ENCODE measurements around the gene LMO1.

LMO1 gene

GRCh38 chr11:8242499-8243280, 21.0 kb downstream of the LMO1 start:
- DNase-seq (ENCODE audit: low spot score): no peak

GRCh38 chr11:8242118-8242475, 21.6 kb downstream of the LMO1 start:
- no peak for DNase-seq (ENCODE audit: low spot score)

GRCh38 chr11:8241373-8242117, 22.1 kb downstream of the LMO1 start:
- no peak for DNase-seq (ENCODE audit: low spot score)

- DNase-seq (ENCODE audit: low spot score): no peak
Measured at GRCh38 chr11:8239536-8240228, 24.0 kb downstream of the LMO1 start.

- DNase-seq (ENCODE audit: low spot score): no peak
Measured at GRCh38 chr11:8239040-8239439, 24.6 kb downstream of the LMO1 start.

DNA sequence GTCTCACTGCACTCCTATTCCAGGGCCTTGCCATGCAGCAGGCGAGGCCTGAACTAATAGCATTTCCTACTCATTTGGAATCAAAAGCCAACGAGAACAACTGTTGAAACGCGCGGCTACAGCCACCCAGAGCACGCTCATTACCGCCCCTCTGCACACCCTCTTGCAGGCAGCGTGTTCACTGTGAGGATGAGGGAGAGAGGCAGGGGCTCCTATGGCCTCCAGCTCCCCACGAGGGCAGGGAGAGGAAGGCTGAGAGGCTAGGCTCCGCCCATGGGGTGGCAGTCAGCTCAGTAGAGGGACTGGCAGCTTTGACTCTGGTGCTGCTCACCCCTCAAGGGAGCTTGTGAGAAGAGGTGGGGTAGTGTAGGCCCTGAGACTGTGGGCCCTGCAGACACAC, 26.2 kb downstream of the LMO1 start:
- no peak for DNase-seq (ENCODE audit: low spot score)

GRCh38 chr11:8235925-8236324, 27.8 kb downstream of the LMO1 start:
- no peak for DNase-seq (ENCODE audit: low spot score)

DNA sequence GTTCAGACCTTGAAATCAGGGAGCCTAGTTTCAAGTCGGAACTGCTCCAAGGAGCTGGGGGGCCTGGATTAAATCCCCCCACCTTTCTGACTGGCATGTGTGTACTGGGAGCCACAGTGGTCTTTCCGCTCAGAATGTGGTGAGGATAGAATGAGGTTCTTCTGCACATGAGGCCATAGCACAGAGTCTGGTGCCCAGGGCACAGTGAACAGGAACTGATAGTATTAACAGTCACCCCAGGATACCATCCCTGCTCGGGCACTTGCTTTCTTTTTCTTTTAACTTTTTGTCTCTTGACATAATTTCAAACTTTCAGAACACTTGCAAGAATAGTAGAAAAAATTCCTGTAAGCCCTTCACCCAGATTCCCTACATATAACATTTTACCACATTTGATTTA, 28.8 kb downstream of the LMO1 start:
- DNase-seq (ENCODE audit: low spot score): no peak

- DNase-seq (ENCODE audit: low spot score): no peak
Measured at GRCh38 chr11:8234425-8234821, 29.3 kb downstream of the LMO1 start.

- no peak for DNase-seq (ENCODE audit: low spot score)
Measured at GRCh38 chr11:8233691-8234424, 29.8 kb downstream of the LMO1 start.

DNA sequence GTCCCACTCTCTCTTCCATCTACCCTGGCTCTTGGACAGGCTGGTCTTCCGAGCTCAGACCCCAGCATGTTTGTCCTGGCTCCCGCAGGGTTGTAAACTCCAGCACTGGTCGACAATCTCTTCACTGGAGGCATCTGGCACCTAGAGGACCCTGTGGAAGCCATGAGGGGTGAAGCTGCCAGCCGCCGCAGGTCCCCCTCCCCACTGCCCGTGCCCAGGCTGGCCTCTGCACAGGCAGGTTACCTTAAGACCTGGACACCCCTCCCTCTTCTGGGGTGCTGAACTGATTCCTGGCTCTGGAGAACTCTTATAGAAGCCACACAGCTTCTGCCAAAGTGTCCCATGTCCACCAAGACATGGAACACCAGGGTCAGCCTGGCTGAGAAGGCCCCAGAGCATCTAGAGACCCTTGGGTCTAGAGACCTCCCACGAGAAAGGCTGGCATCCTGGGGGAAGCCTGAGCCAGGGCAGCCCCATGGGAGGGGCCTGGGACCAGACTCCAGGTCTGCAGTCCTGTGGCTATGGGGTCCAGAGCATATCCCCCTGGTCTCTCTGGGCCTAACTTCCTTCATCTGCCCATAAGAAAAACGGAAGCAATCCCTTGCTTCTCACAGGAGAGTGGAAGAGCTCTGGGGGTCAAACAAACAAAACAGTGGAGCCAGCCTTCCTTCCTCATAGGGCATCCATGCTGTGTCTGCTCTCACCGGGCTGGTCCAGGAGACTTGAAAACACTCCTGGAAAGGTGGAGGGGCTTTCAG, 30.6 kb downstream of the LMO1 start:
- DNase-seq (ENCODE audit: low spot score): no peak

GRCh38 chr11:8232414-8232813, 31.3 kb downstream of the LMO1 start:
- DNase-seq (ENCODE audit: low spot score): no peak

DNA sequence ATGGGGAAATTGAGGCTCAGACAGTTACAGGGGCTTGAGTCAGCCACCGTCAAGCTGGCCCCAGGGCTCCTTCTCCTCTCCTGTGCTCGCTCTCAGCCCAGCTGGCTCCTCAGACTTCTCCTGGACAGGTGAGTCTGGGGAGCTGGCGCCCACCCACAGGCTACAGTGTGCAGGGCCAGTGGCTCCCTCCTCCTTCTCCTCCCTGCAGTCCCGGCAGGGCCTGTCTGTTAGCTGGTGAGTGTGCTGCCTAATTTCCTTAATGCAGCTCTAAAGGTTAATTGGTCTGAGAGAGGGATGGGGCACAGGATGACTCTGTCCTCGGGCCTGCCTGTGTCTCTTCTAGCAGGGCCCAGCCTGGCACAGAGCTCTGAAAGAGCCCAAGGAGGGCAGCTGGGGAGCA, 31.7 kb downstream of the LMO1 start:
- no peak for DNase-seq (ENCODE audit: low spot score)

DNA sequence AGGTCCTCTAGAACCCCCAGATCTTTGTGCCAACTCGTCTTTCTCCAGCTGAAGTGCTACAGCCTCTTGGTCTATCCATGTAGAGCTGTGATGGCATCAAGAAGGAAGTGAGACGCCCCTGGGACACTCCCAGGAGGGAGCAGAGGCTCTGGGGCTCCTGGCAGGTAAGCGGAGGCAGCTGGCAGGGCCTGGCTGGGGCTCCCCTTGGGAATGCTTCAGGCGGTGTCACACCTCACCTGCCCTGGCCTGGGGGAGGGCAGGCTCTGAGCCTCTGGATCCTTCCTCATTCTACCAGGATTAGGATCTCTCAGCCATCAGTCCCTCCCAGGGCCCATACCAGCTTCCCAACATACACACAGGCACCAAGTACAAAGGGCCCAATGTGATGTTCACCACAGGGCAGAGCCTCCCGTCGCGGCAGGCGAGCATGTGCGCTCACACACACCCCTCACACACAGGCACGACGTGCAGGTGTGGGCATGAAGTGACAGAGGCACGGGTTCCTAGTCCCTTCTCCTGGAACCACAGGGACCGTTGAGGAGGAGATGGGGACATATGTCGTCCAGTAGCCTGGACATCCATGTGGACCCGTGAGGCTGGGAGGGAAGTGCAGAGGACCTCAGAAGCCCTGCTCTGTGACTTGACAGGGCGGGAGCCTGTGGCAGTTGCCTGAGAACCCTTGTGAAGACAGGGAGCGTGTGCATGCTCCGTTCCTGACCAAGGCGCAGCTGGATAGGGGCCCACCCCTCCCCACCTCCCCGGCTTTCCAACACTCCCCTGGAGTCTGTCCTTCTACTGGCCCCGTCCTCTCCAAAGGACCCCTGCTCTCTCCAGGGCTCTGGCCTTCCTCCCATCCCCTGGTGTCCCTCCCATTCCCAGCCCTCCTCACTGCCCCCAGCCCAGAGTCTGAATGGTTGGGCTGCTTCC, 32.5 kb downstream of the LMO1 start:
- DNase-seq (ENCODE audit: low spot score): no peak

DNA sequence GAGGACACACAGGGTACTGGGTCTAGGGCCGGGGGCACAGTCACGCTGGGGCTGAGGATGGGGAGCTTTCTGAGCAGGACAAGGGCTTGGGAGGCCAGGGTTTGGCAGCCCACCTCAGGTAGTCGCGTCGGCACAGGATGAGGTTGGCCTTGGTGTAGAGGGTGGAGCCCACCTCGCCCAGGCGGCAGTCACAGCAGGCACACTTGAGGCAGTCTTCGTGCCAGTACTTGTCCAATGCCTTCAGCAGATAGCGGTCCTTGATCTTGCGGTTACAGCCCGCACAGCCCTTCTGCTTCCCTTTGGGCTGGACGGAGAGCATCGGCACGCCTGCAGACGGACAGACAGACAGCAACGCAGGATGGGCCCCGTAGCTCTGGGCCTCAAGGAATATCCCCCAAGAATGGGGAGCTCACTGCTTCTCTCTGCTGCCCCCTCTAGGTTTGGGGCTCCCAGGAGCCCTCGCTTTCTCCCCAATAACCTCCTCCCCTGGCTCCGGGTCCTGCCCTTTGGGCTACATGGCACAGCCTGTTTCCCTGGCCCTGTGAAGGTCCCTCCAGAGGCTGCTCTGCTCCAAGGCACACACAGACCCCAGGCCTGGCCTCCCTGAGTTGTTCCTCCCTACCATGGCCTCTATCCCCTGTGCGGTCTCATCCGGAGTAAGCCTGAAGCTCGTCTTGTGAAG, 33.4 kb downstream of the LMO1 start:
- no peak for DNase-seq (ENCODE audit: low spot score)

GRCh38 chr11:8229299-8230177, 34.1 kb downstream of the LMO1 start:
- DNase-seq (ENCODE audit: low spot score): no peak

- peak; percentile 77 for DNase-seq (ENCODE audit: low spot score)
Measured at GRCh38 chr11:8228231-8228630, 35.4 kb downstream of the LMO1 start.

DNA sequence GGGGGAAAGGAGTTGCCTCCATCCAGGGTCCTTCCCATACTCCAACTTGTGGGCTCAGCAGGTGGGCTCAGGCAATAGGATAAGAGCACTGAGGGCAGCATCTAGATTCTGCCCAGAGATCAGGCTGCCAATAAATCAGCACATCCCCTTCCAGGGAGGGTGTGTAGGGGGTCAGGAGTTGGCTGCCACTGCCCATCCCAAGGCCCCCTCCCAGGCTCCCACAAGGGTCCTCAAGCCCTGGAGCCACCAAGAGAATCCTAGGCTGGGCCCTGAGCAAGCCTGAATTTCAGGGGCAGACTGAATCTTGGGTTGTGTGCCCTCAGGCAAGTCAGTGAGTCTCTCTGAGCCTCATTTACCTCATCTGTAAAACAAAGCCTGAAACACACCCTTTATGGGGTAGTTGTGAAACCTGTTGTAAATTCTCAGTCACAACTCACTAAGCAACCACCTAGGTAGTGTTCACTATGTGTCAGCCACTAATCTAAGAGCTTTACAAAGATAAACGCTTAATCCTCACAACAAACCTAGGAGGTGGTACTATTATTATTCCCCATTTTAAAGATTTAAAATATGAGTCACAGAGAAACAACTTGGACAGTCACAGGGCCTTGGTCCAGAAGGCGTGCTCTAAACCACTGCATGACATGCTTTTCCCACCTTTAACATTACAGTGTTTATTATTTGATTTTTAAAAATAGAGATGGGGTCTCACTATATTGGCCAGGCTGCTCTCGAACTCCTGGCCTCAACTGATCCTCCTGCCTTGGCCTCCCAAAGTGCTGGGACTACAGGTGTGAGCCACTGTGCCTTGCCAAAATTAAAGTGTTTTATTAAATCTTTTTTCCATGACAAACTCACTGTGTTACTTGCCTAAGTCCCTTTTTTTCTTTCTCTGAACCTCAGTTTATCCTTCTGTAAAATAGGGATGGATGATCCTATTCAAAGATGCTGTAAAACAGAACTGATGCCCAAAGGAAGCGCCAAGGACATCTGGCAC, 36.2 kb downstream of the LMO1 start:
- no peak for DNase-seq (ENCODE audit: low spot score)
